GM13976 (cell line): ENCODE results near the gene CLASP1.
A peak's percentile ranks its signal among the peaks of the same experiment; 100 is the strongest.

Experiments
- DNase-seq: peaks from one replicate; pipeline ENCODE4 v3.0.0; 2012; ENCODE audit warnings: low spot score
- CTCF ChIP-seq: IDR thresholded peaks from 2 replicates; pipeline ENCODE4 v1.5.1; 2012; ENCODE audit warnings: borderline replicate concordance, mild to moderate bottlenecking; ENCODE audit not compliant: insufficient read depth; ENCODE audit errors: extremely low read depth, missing control alignments, control extremely low read depth
- in situ Hi-C: fragments of 300-500 bp; cut with MboI; formaldehyde crosslinking; loops from one replicate; pipeline ENCODE4 v1.12.0; 2022; ENCODE audit warnings: low sequenced_read_pairs, mixed read lengths, inconsistent platforms; ENCODE audit not compliant: unreplicated experiment

The CLASP1 gene

GRCh38 chr2:121649596-121650314 lies 493 bp upstream of the CLASP1 start:
- in situ Hi-C loops, result loop anchor here (5.0 to 10.0 kb wide), 2 partner anchors 38 to 115 kb away; partner anchors contain the start of gene RNU4ATAC
- TF ChIP-seq CTCF, result no peak
- DNase-seq, result peak; percentile 97

GRCh38 chr2:121648206-121649148 lies 785 bp downstream of the CLASP1 start:
- in situ Hi-C loops, result loop anchor here (10.0 kb wide), 1 partner anchor 114 kb away; the partner anchor contains the start of gene RNU4ATAC
- TF ChIP-seq CTCF, result no peak
- DNase-seq, result peak; percentile 48

GRCh38 chr2:121647396-121647795 lies 1.9 kb downstream of the CLASP1 start:
- DNase-seq, result no peak
- TF ChIP-seq CTCF, result no peak
- in situ Hi-C loops, result loop anchor here (10.0 kb wide), 1 partner anchor 113 kb away; the partner anchor contains the start of gene RNU4ATAC

GRCh38 chr2:121644715-121645114 lies 4.5 kb downstream of the CLASP1 start:
- in situ Hi-C loops, result loop anchor here (10.0 kb wide), 1 partner anchor 110 kb away; the partner anchor contains the start of gene RNU4ATAC
- TF ChIP-seq CTCF, result no peak
- DNase-seq, result no peak

- no peak for TF ChIP-seq CTCF
- in situ Hi-C loops, result loop anchor here (10.0 kb wide), 1 partner anchor 109 kb away; the partner anchor contains the start of gene RNU4ATAC
- no peak for DNase-seq
These were observed 5.4 kb downstream of the CLASP1 start for GRCh38 chr2:121643877-121644276.
